Stomach (tissue), 9 donors: Measurements from ENCODE around the gene DLX4. TPM values are rescaled to one million over a fixed set of nuclear protein-coding genes. Genes with fewer than 3 reads are reported as not detected.

ENCODE experiments used
- DNase-seq, 2 donors: peaks; one replicate each; pipeline versions ENCODE4 v3.0.0 to v3.0.0-alpha.2; 2013 to 2019
- H3K27ac ChIP-seq, 5 donors: fragments of 200-600 bp in 4 of 5; sonication (generic) in 4 of 5; one replicate each; pipeline ENCODE4 v1.5.1; 2013 to 2019; ENCODE audit warnings: mild to moderate bottlenecking in 1 of 5, moderate library complexity in 1 of 5
- H3K27me3 ChIP-seq, 3 donors: fragments of 200-600 bp; sonication (generic); one replicate each; pipeline ENCODE4 v1.5.1; 2017 to 2019; ENCODE audit warnings: mixed run types in 1 of 3
- H3K36me3 ChIP-seq, 4 donors: fragments of 200-600 bp; sonication (generic); 1 replicate in 3 of 4; 2 replicates in 1 of 4; pipeline ENCODE4 v1.5.1; 2016 to 2019
- H3K4me1 ChIP-seq, 4 donors: fragments of 200-600 bp; sonication (generic); one replicate each; pipeline ENCODE4 v1.5.1; 2016 to 2019
- H3K4me3 ChIP-seq, 4 donors: fragments of 200-600 bp; sonication (generic) in 3 of 4; one replicate each; pipeline ENCODE4 v1.5.1; 2016 to 2019; ENCODE audit warnings: mild to moderate bottlenecking in 1 of 4
- H3K9me3 ChIP-seq, 4 donors: fragments of 200-600 bp; sonication (generic); one replicate each; pipeline ENCODE4 v1.5.1; 2016 to 2019
- CTCF ChIP-seq, 7 experiments: fragments of 450-650 bp in 4 of 7; fragments of 200-600 bp in 3 of 7; sonication (generic) in 3 of 7; IDR thresholded peaks; one replicate each; pipeline ENCODE4 v1.5.1; 2016 to 2019; ENCODE audit warnings: antibody characterized with exemption in 7 of 7, control low read depth in 2 of 7, mild to moderate bottlenecking in 1 of 7
- EP300 ChIP-seq: sonication (generic); formaldehyde crosslinking; IDR thresholded peaks from one replicate; pipeline ENCODE4 v1.6.1; 2017; ENCODE audit warnings: antibody characterized with exemption
- POLR2A ChIP-seq, 4 donors: fragments of 450-650 bp; IDR thresholded peaks; one replicate each; pipeline ENCODE4 v1.6.1; 2016; ENCODE audit warnings: antibody characterized with exemption in 4 of 4, control low read depth in 2 of 4, mild to moderate bottlenecking in 1 of 4, moderate library complexity in 1 of 4
- POLR2AphosphoS5 ChIP-seq, 3 donors: sonication (generic); formaldehyde crosslinking; IDR thresholded peaks; one replicate each; pipeline ENCODE4 v1.6.1; 2016; ENCODE audit warnings: antibody characterized with exemption in 3 of 3
- WGBS, 5 donors: extraction: QIAGEN DNeasy Blood & Tissue Kit in 3 of 5; methylation state at CpG; one replicate each; pipeline versions ENCODE4 v1.1.5 to v1.1.7; 2013 to 2018; 5-methylcytosine and 5-hydroxymethylcytosine counted together
- intact Hi-C: fragments of 100-400 bp; cut with DNase I; formaldehyde crosslinking; loops from one replicate; pipeline ENCODE4 v1.15.1; 2023; ENCODE audit warnings: low total_unique reads
- polyA plus RNA-seq, 3 donors: library from polyadenylated mRNA; stranded (reverse); fragments of 200-250 nt; gene quantifications; one replicate each; pipeline ENCODE4 v1.2.3, GENCODE V29; 2013
- total RNA-seq, 5 donors: library from RNA; depleted of rRNA; stranded (reverse); fragments of >200 nt; gene quantifications; one replicate each; pipeline versions ENCODE4 v1.1.0 to v1.2.3, GENCODE V29; 2014 to 2016
- donor health status: healthy with polysubstance abuse.
- donor health status: Bipolar disorder and iron deficiency.
- donor health status: healthy.

DLX4 gene
- total and polyA plus RNA-seq, 8 donors, result 0.31 to 0.40 TPM; not detected in 6

GRCh38 chr17:49964303-49964768 is 4.7 kb upstream of the DLX4 start:
- TF ChIP-seq POLR2A (IDR thresholded peaks at IDR 0.05), result no peak
- no peak for TF ChIP-seq POLR2AphosphoS5 (IDR thresholded peaks at IDR 0.05)
- TF ChIP-seq EP300, result no peak
- no peak for TF ChIP-seq CTCF (IDR thresholded peaks at IDR 0.05)
- H3K9me3 ChIP-seq, result no peaks in the 10 kb centered on the region

GRCh38 chr17:49964769-49965523 is 4.0 kb upstream of the DLX4 start:
- DNase-seq, result no peak
- H3K27ac ChIP-seq, result no peak overlapping the region
- H3K4me3 ChIP-seq, result no peak overlapping the region
- H3K4me1 ChIP-seq, result peaks cover 26 to 42% (median 36%) of the 10 kb centered on the region in 4 donors
- 8 to 10% (median 9%) methylated on average over 46 to 52 of the region's 52 CpGs for WGBS, 5 donors
- H3K36me3 ChIP-seq, result no peaks in the 10 kb centered on the region
- TF ChIP-seq CTCF (IDR thresholded peaks at IDR 0.05) (no peak), POLR2AphosphoS5 (IDR thresholded peaks at IDR 0.05) (no peak), POLR2A (IDR thresholded peaks at IDR 0.05) (no peak), EP300 (no peak)
- peaks cover 30 to 99% (median 86%) of the 10 kb centered on the region in 3 donors for H3K27me3 ChIP-seq
- intact Hi-C loops, result no loop called here
- H3K9me3 ChIP-seq, result no peaks in the 10 kb centered on the region

More at GRCh38 chr17:49964303-49964768, 4.7 kb upstream of the DLX4 start:
- DNase-seq, result no peak
- 8 to 16% (median 13%) methylated on average over 18 of the region's 18 CpGs for WGBS, 5 donors
- no peaks in the 10 kb centered on the region for H3K36me3 ChIP-seq
- peaks cover 29 to 99% (median 80%) of the 10 kb centered on the region in 3 donors for H3K27me3 ChIP-seq
- peaks cover 20 to 36% (median 30%) of the 10 kb centered on the region in 4 donors for H3K4me1 ChIP-seq
- intact Hi-C loops, result no loop called here
- no peak overlapping the region for H3K27ac ChIP-seq
- H3K4me3 ChIP-seq, result no peak overlapping the region

- Histone ChIP-seq H3K27me3 (peaks cover 34 to 100% (median 91%) of the 10 kb centered on the region in 3 donors), H3K9me3 (no peaks in the 10 kb centered on the region), H3K36me3 (no peaks in the 10 kb centered on the region), H3K4me1 (peaks cover 26 to 44% (median 38%) of the 10 kb centered on the region in 4 donors), H3K27ac (no peak overlapping the region), H3K4me3 (no peak overlapping the region)
- no peak for DNase-seq
- TF ChIP-seq CTCF (IDR thresholded peaks at IDR 0.05), result no peak
- no peak for TF ChIP-seq POLR2A (IDR thresholded peaks at IDR 0.05)
- TF ChIP-seq POLR2AphosphoS5 (IDR thresholded peaks at IDR 0.05), result no peak
- TF ChIP-seq EP300, result no peak
- intact Hi-C loops, result no loop called here
- 2 to 10% (median 9%) methylated on average over 12 to 16 of the region's 16 CpGs for WGBS, 5 donors
Observed at GRCh38 chr17:49965524-49965909, 3.5 kb upstream of the DLX4 start.

GRCh38 chr17:49966767-49967166 is 2.2 kb upstream of the DLX4 start:
- Histone ChIP-seq H3K9me3 (no peaks in the 10 kb centered on the region), H3K27me3 (peaks cover 45 to 100% (median 99%) of the 10 kb centered on the region in 3 donors), H3K4me1 (peaks cover 29 to 49% (median 42%) of the 10 kb centered on the region in 4 donors), H3K36me3 (no peaks in the 10 kb centered on the region), H3K27ac (no peak overlapping the region), H3K4me3 (no peak overlapping the region)
- intact Hi-C loops, result no loop called here
- no peak for TF ChIP-seq POLR2A (IDR thresholded peaks at IDR 0.05)
- WGBS, 5 donors, result 22 to 43% (median 28%) methylated on average over 3 of the region's 3 CpGs
- DNase-seq, result no peak

- no peak overlapping the region for H3K27ac ChIP-seq
- peaks cover 48 to 100% (median 100%) of the 10 kb centered on the region in 3 donors for H3K27me3 ChIP-seq
- DNase-seq, result no peak
- H3K4me3 ChIP-seq, result no peak overlapping the region
- TF ChIP-seq POLR2A (IDR thresholded peaks at IDR 0.05) (no peak), CTCF (IDR thresholded peaks at IDR 0.05) (no peak), POLR2AphosphoS5 (IDR thresholded peaks at IDR 0.05) (no peak)
- intact Hi-C loops, result no loop called here
- H3K36me3 ChIP-seq, result no peaks in the 10 kb centered on the region
- H3K9me3 ChIP-seq, result no peaks in the 10 kb centered on the region
- H3K4me1 ChIP-seq, result peaks cover 34 to 54% (median 47%) of the 10 kb centered on the region in 4 donors
- 24 to 32% (median 26%) methylated on average over 3 of the region's 3 CpGs for WGBS, 5 donors
Observed at GRCh38 chr17:49967205-49967604, 1.8 kb upstream of the DLX4 start.
